ENCODE data around the gene RLN3.

The RLN3 gene

GRCh38 chr19:14003251-14004055, 24.5 kb upstream of the RLN3 start:
- TF ChIP-seq CTCF (IDR thresholded peaks at IDR 0.05; ENCODE audit: control extremely low read depth, extremely low read depth, low read depth, missing control alignments), result no peak
- peak; percentile 15 for DNase-seq (ENCODE audit: extremely low spot score)
- ChIA-PET CTCF (interaction anchor here (0.7 to 3.3 kb wide), 4 partner anchors 11 to 28 kb away, joined by 3 to 11 read pairs (median 8); partner anchors contain the start of gene IL27RA), POLR2A (interaction anchor here (0.6 to 1.6 kb wide), 2 partner anchors 11 to 16 kb away, joined by 3 to 5 read pairs; no protein-coding TSS in a partner anchor)

- no peak for TF ChIP-seq CTCF (IDR thresholded peaks at IDR 0.05; ENCODE audit: control extremely low read depth, extremely low read depth, low read depth, missing control alignments)
Observed at GRCh38 chr19:14004619-14005348, 23.2 kb upstream of the RLN3 start.

GRCh38 chr19:14005349-14006084, 22.4 kb upstream of the RLN3 start:
- DNase-seq (ENCODE audit: extremely low spot score), result peak; percentile 87
- POLR2A ChIA-PET, result interaction anchor here (1.0 to 1.1 kb wide), 2 partner anchors 26 to 76 kb away, joined by 3 to 6 read pairs; partner anchors contain the start of gene IL27RA
- no peak for TF ChIP-seq CTCF (IDR thresholded peaks at IDR 0.05; ENCODE audit: control extremely low read depth, extremely low read depth, low read depth, missing control alignments)
- CTCF ChIA-PET, result interaction anchor here (1.0 to 2.4 kb wide), 5 partner anchors 16 to 143 kb away, joined by 3 to 7 read pairs (median 3); no protein-coding TSS in a partner anchor

More at GRCh38 chr19:14004619-14005348, 23.2 kb upstream of the RLN3 start:
- POLR2A ChIA-PET, result no interaction called here
- CTCF ChIA-PET, result interaction anchor here (1.0 to 2.9 kb wide), 4 partner anchors 19 to 142 kb away, joined by 3 to 9 read pairs (median 4); partner anchors contain the start of gene IL27RA
- no peak for DNase-seq (ENCODE audit: extremely low spot score)

- CTCF ChIA-PET, result interaction anchor here (1.0 to 2.4 kb wide), 6 partner anchors 15 to 172 kb away, joined by 3 to 7 read pairs (median 3); partner anchors contain the start of gene IL27RA
- no peak for TF ChIP-seq CTCF (IDR thresholded peaks at IDR 0.05; ENCODE audit: control extremely low read depth, extremely low read depth, low read depth, missing control alignments)
- DNase-seq (ENCODE audit: extremely low spot score), result peak; percentile 92
- POLR2A ChIA-PET, result interaction anchor here (0.6 to 1.4 kb wide), 7 partner anchors 11 to 160 kb away, joined by 3 to 6 read pairs (median 4); partner anchors contain the start of genes DCAF15 and IL27RA
Observed at GRCh38 chr19:14006085-14006765, 21.7 kb upstream of the RLN3 start, which contains the start of gene RFX1. TSS of gene RFX1 (minus strand) at chr19:14006320. CDS start at chr19:13993843, 12,477 bp downstream.

- no peak for TF ChIP-seq CTCF (IDR thresholded peaks at IDR 0.05; ENCODE audit: control extremely low read depth, extremely low read depth, low read depth, missing control alignments)
- DNase-seq (ENCODE audit: extremely low spot score), result no peak
- ChIA-PET CTCF (interaction anchor here (1.0 to 2.4 kb wide), 7 partner anchors 14 to 172 kb away, joined by 3 to 7 read pairs (median 3); partner anchors contain the start of gene IL27RA), POLR2A (interaction anchor here (0.6 to 1.4 kb wide), 8 partner anchors 12 to 161 kb away, joined by 3 to 6 read pairs (median 4); partner anchors contain the start of genes DCAF15 and IL27RA)
Observed at GRCh38 chr19:14006766-14007562, 21.0 kb upstream of the RLN3 start.
